GM19351 (cell line): Measurements from ENCODE around the gene NFATC2IP.
"Not testable (repeated sequence)": the region's sequence is repeated elsewhere in the genome, so short reads cannot be mapped to it uniquely, and the experiment has no call there.

Experiments used
- ATAC-seq: cut with Tn5 transposase; IDR thresholded peaks from one replicate; pipeline ENCODE4 v1.9.1; 2021; ENCODE audit warnings: mild to moderate bottlenecking, moderate library complexity; ENCODE audit not compliant: unreplicated experiment

Gene NFATC2IP

DNA sequence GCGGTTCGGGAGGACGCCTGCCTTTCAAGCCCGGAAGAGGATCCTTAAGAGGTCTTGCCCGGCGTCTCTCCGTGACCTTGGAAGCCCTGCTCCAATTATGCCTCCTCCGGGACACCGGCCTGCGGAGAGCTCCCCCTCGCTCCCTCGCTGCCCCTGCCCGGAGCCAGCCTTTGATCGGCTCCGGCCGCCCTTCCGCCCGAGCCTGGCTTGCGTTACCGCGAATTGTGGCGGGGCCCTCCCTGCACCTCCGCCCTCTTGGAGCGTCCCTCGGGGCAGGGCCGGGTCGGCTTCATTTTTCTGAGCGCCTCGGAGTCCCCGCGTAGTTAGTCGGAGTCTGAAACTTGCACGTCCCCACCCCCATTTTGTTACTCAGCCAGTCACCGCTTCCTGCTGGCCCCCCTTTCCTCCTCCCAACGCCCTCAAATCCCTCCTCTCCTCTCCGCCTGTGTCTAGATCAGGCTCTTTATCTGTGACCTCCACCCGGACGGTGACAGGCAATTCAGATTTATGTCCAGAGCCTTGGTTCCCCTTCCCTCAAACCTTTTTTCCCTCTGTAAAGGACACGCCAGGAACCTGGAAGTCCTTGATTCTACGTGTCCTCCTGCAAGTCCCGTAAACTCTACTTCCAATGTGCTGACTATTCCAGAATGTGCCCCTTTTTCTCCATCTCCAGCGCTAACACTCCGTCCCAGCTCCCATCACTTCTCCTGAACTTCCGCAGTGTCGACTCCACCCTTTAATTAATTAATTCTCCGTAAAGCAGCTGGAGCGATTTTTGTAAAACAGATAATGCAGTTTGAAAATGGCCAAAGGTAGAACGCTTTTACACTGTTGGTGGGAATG lies 25.1 kb upstream of the NFATC2IP start:
- peak; percentile 19 for ATAC-seq

DNA sequence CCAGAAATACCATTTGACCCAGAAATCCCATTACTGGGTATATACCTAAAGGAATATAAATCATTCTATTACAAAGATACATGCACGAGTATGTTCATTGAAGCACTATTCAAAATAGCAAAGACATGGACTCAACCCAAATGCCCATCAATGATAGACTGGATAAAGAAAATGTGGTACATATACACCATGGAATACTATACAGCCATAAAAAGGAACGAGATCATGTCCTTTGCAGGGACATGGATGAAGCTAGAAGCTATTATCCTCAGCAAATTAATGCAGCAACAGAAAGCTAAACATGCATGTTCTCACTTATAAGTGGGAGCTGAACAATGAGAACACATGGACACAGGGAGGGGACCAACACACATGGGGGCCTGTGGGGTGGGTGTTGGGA lies 24.5 kb upstream of the NFATC2IP start:
- not testable (repeated sequence) for ATAC-seq

DNA sequence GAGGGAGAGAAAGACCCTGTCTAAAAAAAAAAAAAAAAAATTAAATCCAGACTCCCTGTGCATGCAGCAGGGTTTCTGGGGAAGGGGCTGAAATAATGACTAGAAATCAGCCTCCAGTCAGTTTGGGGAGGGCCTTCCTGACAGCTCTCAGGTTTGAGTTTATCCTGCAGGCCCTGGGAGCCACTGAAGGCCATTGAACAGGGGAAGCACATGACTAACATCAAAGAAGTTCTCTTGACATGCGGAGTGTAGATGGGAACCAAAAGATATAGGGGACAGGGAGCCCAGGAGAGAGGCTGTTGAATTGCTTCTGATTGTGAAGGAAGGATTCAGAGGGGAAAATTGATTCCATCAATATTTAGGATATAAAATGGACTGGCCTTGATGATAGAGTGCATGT lies 22.9 kb upstream of the NFATC2IP start:
- ATAC-seq: no peak

DNA sequence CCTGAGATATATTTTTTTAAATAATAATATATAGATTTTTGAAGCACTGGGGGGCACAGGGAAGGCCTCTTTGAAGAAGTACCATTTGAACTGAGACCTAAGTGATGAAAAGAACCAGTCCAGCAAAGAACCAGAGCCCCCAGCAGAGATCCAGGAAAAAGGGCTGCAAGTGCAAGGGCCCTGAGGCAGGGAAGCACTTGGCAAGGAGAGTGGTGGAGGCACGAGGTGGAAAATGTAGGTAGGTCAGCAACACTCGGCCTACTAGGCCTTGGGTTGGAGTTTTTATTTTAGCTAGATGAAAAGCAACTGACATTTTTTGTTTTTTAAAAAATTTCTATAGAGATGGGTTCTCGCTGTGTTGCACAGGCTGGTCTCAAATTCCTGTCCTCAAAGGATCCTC lies 20.5 kb upstream of the NFATC2IP start:
- ATAC-seq: no peak

DNA sequence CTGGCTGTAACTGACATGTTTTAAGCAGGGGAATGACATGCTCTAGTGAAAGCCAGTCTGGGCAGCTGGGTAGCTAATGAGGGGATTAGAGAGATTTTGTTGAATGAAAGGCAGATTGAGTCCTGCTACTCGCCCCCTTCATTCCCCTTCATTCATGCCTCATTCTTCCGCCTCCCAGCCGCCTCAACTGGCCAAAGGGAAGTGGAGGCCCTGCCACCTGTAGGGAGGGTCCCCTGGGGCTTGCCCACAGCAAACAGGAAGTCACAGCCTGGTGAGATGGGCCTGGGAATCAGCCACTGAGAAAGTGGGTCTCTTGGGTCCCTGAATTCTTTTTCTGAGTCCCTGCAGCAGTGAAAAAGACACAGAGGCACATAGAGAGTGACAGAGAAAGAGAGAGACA lies 20.1 kb upstream of the NFATC2IP start:
- no peak for ATAC-seq

DNA sequence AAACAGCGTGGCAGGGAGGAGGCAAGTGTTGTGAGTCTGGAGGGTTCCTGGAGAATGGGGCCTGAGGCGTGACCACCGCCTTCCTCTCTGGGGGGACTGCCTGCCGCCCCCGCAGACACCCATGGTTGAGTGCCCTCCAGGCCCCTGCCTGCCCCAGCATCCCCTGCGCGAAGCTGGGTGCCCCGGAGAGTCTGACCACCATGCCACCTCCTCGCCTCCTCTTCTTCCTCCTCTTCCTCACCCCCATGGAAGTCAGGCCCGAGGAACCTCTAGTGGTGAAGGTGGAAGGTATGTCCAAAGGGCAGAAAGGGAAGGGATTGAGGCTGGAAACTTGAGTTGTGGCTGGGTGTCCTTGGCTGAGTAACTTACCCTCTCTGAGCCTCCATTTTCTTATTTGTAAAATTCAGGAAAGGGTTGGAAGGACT lies 18.9 kb upstream of the NFATC2IP start, which contains the start of gene CD19:
Gene CD19, plus strand, starts transcription at position 171 of the 425 bp plus-strand sequence. Its CDS starts 30 bp downstream, at position 201.
- no peak for ATAC-seq

DNA sequence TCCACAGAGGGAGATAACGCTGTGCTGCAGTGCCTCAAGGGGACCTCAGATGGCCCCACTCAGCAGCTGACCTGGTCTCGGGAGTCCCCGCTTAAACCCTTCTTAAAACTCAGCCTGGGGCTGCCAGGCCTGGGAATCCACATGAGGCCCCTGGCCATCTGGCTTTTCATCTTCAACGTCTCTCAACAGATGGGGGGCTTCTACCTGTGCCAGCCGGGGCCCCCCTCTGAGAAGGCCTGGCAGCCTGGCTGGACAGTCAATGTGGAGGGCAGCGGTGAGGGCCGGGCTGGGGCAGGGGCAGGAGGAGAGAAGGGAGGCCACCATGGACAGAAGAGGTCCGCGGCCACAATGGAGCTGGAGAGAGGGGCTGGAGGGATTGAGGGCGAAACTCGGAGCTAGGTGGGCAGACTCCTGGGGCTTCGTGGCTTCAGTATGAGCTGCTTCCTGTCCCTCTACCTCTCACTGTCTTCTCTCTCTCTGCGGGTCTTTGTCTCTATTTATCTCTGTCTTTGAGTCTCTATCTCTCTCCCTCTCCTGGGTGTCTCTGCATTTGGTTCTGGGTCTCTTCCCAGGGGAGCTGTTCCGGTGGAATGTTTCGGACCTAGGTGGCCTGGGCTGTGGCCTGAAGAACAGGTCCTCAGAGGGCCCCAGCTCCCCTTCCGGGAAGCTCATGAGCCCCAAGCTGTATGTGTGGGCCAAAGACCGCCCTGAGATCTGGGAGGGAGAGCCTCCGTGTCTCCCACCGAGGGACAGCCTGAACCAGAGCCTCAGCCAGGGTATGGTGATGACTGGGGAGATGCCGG lies 18.2 kb upstream of the NFATC2IP start:
- no peak for ATAC-seq

DNA sequence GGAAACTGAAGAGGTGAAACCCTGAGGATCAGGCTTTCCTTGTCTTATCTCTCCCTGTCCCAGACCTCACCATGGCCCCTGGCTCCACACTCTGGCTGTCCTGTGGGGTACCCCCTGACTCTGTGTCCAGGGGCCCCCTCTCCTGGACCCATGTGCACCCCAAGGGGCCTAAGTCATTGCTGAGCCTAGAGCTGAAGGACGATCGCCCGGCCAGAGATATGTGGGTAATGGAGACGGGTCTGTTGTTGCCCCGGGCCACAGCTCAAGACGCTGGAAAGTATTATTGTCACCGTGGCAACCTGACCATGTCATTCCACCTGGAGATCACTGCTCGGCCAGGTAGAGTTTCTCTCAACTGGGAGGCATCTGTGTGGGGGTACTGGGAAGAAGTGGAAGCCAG lies 17.6 kb upstream of the NFATC2IP start:
- ATAC-seq: no peak

DNA sequence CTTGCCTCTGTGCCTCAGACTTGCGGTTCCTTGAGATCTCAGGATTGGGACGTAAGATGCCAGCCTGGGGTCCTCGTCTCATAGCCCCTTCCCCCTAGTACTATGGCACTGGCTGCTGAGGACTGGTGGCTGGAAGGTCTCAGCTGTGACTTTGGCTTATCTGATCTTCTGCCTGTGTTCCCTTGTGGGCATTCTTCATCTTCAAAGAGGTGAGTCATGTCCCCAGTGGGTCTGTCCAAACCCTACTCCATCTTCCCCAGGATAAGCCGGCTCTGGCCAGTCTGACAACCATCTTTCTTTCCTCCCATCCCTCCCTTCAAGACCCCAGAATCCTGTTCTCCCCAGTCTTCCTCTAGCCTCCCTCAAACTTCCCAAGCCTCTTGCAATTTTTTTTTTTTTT lies 15.4 kb upstream of the NFATC2IP start:
- ATAC-seq: no peak

DNA sequence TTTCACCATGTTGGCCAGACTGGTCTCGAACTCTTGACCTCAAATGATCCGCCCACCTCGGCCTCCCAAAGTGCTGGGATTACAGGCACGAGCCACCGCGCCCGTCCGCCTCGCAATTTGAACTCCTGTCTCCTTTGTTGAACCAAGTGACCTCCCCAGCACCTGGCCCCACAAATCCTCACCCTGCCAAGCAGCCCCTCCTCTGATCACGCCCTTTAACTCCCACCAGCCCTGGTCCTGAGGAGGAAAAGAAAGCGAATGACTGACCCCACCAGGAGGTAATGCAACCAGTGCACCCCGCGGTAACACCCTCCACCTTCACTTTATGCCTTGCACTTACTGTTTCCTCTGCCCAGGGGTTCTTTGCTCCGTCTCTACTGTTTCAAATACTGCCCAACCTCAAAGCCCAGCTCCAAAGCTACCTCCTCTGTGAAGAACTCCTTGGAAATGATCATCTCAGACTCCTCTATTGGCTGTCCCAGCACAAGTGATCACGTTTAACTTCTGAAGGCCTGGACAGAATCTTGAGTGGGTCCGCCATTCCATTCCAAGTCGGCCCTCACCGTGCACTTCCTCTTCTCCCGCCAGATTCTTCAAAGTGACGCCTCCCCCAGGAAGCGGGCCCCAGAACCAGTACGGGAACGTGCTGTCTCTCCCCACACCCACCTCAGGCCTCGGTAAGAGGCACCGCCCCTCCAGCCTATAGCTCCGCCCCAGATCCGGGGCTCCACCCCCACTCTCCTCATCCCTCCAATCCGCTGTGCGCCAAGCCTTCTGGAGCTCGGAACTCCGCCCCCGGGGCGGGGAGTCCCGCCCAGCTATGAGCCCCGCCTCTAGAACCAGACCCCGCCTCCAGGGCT lies 14.6 kb upstream of the NFATC2IP start:
- peak; percentile 72 for ATAC-seq

DNA sequence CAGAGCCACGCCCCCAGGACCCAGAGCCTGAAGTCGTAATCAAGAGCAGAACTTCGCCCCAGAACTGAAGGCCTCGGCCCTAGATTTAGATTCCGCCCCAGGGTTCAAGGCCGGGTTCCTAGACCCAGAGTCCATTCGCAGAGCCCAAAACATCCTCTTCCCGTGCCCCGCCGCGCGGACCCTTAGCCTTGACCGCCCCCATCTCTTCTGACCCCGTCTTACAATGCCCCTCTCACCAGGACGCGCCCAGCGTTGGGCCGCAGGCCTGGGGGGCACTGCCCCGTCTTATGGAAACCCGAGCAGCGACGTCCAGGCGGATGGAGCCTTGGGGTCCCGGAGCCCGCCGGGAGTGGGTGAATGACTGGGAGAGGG lies 14.0 kb upstream of the NFATC2IP start:
- no peak for ATAC-seq

DNA sequence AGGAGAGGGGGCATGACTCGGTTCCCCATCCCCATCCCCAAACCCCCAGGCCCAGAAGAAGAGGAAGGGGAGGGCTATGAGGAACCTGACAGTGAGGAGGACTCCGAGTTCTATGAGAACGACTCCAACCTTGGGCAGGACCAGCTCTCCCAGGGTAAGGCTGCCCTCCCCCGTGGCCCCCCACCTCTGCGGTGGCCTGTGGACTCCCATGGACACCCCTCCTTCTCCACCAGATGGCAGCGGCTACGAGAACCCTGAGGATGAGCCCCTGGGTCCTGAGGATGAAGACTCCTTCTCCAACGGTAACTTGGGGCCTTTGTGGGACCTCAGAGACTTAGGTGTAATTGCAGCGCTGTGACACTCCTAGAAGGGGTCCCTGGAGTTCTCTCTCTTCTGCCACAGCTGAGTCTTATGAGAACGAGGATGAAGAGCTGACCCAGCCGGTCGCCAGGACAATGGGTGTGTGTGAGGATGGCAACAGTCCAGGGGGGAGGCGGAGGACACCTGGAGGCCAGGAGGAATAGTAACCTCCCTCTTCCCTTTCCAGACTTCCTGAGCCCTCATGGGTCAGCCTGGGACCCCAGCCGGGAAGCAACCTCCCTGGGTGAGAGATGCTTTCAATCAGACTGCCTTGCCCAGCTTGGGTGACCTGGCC lies 13.4 kb upstream of the NFATC2IP start:
- no peak for ATAC-seq

DNA sequence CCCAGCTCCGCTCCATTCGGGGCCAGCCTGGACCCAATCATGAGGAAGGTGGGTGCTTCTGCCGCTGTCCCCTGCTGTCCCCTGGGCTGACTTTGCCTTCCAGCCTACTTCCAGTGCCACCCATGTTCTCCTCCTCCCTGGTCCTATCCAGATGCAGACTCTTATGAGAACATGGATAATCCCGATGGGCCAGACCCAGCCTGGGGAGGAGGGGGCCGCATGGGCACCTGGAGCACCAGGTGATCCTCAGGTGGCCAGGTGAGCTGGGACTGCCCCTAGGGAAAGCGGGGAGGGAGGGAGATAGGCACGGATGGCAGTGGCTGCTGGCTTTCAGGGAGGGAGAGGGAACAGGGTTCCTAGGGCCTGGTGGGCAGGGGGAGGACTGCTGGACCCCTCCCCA lies 12.0 kb upstream of the NFATC2IP start:
- ATAC-seq: no peak

DNA sequence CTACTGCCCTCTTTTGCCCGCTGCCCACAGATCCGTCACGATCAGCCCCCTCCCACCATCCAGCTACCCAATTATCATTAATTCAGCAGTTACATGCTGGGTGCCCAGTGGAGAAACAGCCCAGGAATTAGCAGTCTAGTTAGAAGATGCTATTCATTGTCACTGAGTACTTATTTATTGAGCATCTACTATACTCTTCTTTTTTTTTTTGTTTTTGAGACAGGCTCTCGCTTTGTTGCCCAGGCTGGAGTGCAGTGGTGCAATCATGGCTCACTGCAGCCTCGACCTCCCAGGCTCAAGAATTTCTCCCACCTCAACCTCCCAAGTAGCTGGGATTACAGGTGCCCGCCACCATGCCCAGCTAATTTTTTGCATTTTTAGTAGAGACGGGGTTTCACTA lies 10.9 kb upstream of the NFATC2IP start:
- not testable (repeated sequence) for ATAC-seq

DNA sequence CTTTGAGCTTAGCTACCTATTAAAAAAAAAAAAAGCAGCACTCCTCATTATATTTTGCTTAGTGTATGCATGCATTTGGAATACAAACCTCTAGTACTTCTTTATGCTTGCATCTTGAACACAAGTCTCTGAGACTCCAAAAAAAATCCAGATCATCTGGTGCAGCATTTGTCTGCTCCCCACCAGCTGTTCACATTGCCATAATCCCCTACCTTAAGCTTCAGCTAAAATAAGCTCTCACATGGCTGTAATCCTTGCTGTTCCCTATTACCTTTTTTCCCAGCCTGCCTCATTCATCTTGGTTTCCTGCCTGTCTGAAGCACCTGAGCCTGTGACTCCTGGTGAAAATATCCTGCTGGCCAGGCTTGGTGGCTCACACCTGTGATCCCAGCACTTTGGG lies 7.5 kb upstream of the NFATC2IP start:
- no peak for ATAC-seq

DNA sequence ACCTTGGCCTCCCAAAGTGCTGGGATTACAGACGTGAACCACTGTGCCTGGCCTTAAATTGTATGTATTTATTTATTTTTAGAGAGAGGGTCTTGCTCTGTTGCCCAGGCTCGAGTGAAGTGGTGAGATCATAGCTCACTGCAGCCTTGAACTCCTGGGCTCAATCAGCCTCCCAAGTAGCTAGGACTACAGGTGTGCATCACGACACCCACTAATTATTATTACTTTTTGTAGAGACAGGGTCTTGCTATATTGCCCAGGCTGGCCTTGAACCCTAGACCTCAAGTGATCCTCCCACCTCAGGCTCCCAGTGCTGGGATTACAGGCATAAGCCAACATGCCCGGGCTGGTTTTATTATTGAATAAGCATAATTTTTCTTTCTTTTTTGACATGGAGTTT lies 4.1 kb upstream of the NFATC2IP start:
- ATAC-seq: no peak

DNA sequence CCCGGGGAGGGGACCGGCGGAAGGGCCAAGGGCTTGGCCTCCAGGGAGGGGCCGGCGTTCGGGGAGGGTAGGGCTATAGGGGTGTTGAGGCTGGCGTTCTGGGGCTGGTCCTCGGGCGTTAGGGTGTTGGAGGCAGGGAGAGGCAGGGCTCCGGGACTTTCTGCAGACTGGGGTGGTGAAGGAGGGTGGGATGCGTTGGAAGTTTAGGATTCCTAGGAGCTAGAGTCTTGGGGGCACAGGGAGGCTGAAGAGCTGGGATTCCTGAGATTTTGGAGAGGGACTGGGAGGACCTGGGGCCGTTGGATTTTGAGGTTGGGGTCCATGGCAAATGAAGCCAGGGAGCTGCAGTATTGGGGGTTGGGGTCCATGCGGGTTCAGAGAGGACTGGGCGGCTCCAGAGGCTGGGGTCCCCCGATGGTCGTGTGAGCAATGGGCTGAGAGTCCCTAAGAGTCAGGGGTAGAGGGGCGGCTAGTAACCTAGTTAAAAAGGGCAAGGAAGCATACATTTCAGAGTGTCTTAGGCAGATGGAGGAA lies 740 bp downstream of the NFATC2IP start:
- ATAC-seq: no peak

DNA sequence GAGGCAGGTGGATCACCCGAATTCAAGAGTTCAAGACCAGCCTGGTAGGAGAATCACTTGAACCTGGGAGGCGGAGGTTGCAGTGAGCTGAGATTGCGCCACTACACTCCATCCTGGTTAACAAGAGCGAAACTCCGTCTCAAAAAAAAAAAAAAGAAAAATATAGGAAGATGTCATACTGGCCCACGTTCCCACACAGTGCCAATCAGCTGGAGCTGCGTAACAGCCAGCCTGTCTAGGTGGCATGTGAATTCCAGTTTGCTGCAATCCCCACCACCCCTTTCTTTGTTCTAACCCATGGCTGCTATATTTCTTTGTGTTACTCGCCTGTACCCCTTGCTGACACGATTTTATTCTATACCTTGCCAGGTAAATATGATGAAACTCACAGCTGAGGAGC lies 7.5 kb downstream of the NFATC2IP start:
- no peak for ATAC-seq

DNA sequence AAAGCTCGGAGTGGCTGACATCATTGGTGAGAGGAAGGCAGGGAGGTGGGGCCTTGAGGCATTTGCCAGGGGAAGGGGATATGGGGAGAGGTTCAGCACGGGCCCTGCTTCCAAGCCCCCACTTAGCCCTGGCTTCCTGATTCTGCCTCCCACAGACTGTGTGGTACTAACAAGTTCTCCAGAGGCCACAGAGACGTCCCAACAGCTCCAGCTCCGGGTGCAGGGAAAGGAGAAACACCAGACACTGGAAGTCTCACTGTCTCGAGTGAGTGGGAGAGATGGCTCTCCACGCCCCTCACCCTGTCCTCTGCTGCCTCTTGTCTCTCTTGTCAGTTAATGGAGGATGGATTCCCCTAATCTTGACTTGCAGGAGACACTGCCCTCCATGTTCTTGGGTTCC lies 8.1 kb downstream of the NFATC2IP start:
- no peak for ATAC-seq

DNA sequence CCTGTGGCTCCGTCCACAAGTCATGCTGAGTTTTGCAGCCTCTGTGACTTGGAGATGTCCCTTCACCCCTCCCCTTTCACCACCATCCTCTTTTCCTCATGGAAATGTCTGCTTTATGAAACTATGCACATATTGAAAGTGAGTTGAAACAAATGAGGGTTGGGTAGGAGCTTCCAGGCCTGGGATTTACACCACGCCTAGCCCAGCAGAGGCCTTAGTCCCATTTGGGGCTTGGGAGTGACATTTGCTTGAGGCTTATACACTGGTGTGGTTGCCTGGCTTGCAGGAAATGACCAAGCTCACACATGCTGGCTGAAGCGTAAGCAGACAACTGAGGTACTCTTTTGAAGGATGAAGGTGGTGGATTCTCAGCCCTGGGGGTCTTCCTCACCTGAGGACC lies 13.3 kb downstream of the NFATC2IP start:
- no peak for ATAC-seq
